ENCODE results near the gene TMEM51. TPM values are rescaled to one million over a fixed set of nuclear protein-coding genes. Genes with fewer than 3 reads are reported as not detected.

The TMEM51 gene
- total and polyA plus RNA-seq, 4 donors, result 1.3 to 8.8 (median 4.6) TPM

GRCh38 chr1:15181564-15181963 lies 28.0 kb downstream of the TMEM51 start:
- H3K9me3 ChIP-seq (ENCODE audit: control insufficient read depth, low read length), result no peaks in the 10 kb centered on the region
- H3K4me1 ChIP-seq (ENCODE audit: control insufficient read depth in 1 of 2, insufficient read depth in 2 of 2, low read length in 2 of 2), result no peaks in the 10 kb centered on the region
- 78 to 85% methylated on average over 10 of the region's 10 CpGs for WGBS, 2 donors
- intact Hi-C loops (cut with DNase I), result no loop called here
- H3K27ac ChIP-seq (ENCODE audit: low read depth in 1 of 2, low read length in 2 of 2), result no peak overlapping the region
- DNase-seq (no peak), ATAC-seq (ENCODE audit: low FRiP score) (no peak)
- H3K36me3 ChIP-seq (ENCODE audit: control insufficient read depth in 1 of 2, insufficient read depth in 2 of 2, low read length in 1 of 2), result no peaks in the 10 kb centered on the region
- no peak overlapping the region for H3K4me3 ChIP-seq (ENCODE audit: low read length in 2 of 2)
- no peaks in the 10 kb centered on the region for H3K27me3 ChIP-seq (ENCODE audit: control insufficient read depth in 1 of 2, insufficient read depth in 2 of 2, low read length in 1 of 2)

- H3K4me3 ChIP-seq (ENCODE audit: low read length in 2 of 2), result no peak overlapping the region
- no peaks in the 10 kb centered on the region for H3K4me1 ChIP-seq (ENCODE audit: control insufficient read depth in 1 of 2, insufficient read depth in 2 of 2, low read length in 2 of 2)
- no peaks in the 10 kb centered on the region for H3K36me3 ChIP-seq (ENCODE audit: control insufficient read depth in 1 of 2, insufficient read depth in 2 of 2, low read length in 1 of 2)
- DNase-seq (no peak), ATAC-seq (ENCODE audit: low FRiP score) (no peak)
- H3K27ac ChIP-seq (ENCODE audit: low read depth in 1 of 2, low read length in 2 of 2), result no peak overlapping the region
- intact Hi-C loops (cut with DNase I), result no loop called here
- no peaks in the 10 kb centered on the region for H3K27me3 ChIP-seq (ENCODE audit: control insufficient read depth in 1 of 2, insufficient read depth in 2 of 2, low read length in 1 of 2)
- no peaks in the 10 kb centered on the region for H3K9me3 ChIP-seq (ENCODE audit: control insufficient read depth, low read length)
- 83 to 84% methylated on average over 8 of the region's 8 CpGs for WGBS, 2 donors
These were observed 31.1 kb downstream of the TMEM51 start for GRCh38 chr1:15184436-15185241.

GRCh38 chr1:15185617-15186016 lies 32.1 kb downstream of the TMEM51 start:
- intact Hi-C loops (cut with DNase I), result no loop called here
- H3K4me1 ChIP-seq (ENCODE audit: control insufficient read depth in 1 of 2, insufficient read depth in 2 of 2, low read length in 2 of 2), result no peaks in the 10 kb centered on the region
- H3K9me3 ChIP-seq (ENCODE audit: control insufficient read depth, low read length), result no peaks in the 10 kb centered on the region
- no peak overlapping the region for H3K4me3 ChIP-seq (ENCODE audit: low read length in 2 of 2)
- no peak for ATAC-seq (ENCODE audit: low FRiP score)
- H3K27me3 ChIP-seq (ENCODE audit: control insufficient read depth in 1 of 2, insufficient read depth in 2 of 2, low read length in 1 of 2), result no peaks in the 10 kb centered on the region
- H3K27ac ChIP-seq (ENCODE audit: low read depth in 1 of 2, low read length in 2 of 2), result no peak overlapping the region
- no peak for DNase-seq
- no peaks in the 10 kb centered on the region for H3K36me3 ChIP-seq (ENCODE audit: control insufficient read depth in 1 of 2, insufficient read depth in 2 of 2, low read length in 1 of 2)
- 62 to 66% methylated on average over 3 of the region's 3 CpGs for WGBS, 2 donors

- Histone ChIP-seq H3K27ac (ENCODE audit: low read depth in 1 of 2, low read length in 2 of 2) (no peak overlapping the region), H3K4me3 (ENCODE audit: low read length in 2 of 2) (no peak overlapping the region), H3K9me3 (ENCODE audit: control insufficient read depth, low read length) (no peaks in the 10 kb centered on the region), H3K4me1 (ENCODE audit: control insufficient read depth in 1 of 2, insufficient read depth in 2 of 2, low read length in 2 of 2) (no peaks in the 10 kb centered on the region), H3K27me3 (ENCODE audit: control insufficient read depth in 1 of 2, insufficient read depth in 2 of 2, low read length in 1 of 2) (no peaks in the 10 kb centered on the region), H3K36me3 (ENCODE audit: control insufficient read depth in 1 of 2, insufficient read depth in 2 of 2, low read length in 1 of 2) (no peaks in the 10 kb centered on the region)
- intact Hi-C loops (cut with DNase I), result no loop called here
- WGBS, 2 donors, result 76 to 81% methylated on average over 6 of the region's 6 CpGs
- DNase-seq (no peak), ATAC-seq (ENCODE audit: low FRiP score) (no peak)
These were observed 32.7 kb downstream of the TMEM51 start for GRCh38 chr1:15186073-15186845.

- intact Hi-C loops (cut with DNase I), result no loop called here
- Histone ChIP-seq H3K4me1 (ENCODE audit: control insufficient read depth in 1 of 2, insufficient read depth in 2 of 2, low read length in 2 of 2) (no peaks in the 10 kb centered on the region), H3K4me3 (ENCODE audit: low read length in 2 of 2) (no peak overlapping the region), H3K27me3 (ENCODE audit: control insufficient read depth in 1 of 2, insufficient read depth in 2 of 2, low read length in 1 of 2) (no peaks in the 10 kb centered on the region), H3K27ac (ENCODE audit: low read depth in 1 of 2, low read length in 2 of 2) (no peak overlapping the region), H3K36me3 (ENCODE audit: control insufficient read depth in 1 of 2, insufficient read depth in 2 of 2, low read length in 1 of 2) (no peaks in the 10 kb centered on the region), H3K9me3 (ENCODE audit: control insufficient read depth, low read length) (no peaks in the 10 kb centered on the region)
- DNase-seq (no peak), ATAC-seq (ENCODE audit: low FRiP score) (no peak)
- 66 to 72% methylated on average over 5 to 6 of the region's 6 CpGs for WGBS, 2 donors
These were observed 33.3 kb downstream of the TMEM51 start for GRCh38 chr1:15186846-15187151.

GRCh38 chr1:15187175-15188129 lies 33.9 kb downstream of the TMEM51 start:
- H3K4me3 ChIP-seq (ENCODE audit: low read length in 2 of 2), result no peak overlapping the region
- no peak for DNase-seq
- no peaks in the 10 kb centered on the region for H3K9me3 ChIP-seq (ENCODE audit: control insufficient read depth, low read length)
- WGBS, 2 donors, result 63 to 83% methylated on average over 14 to 15 of the region's 15 CpGs
- intact Hi-C loops (cut with DNase I), result no loop called here
- no peak for ATAC-seq (ENCODE audit: low FRiP score)
- no peaks in the 10 kb centered on the region for H3K36me3 ChIP-seq (ENCODE audit: control insufficient read depth in 1 of 2, insufficient read depth in 2 of 2, low read length in 1 of 2)
- no peaks in the 10 kb centered on the region for H3K4me1 ChIP-seq (ENCODE audit: control insufficient read depth in 1 of 2, insufficient read depth in 2 of 2, low read length in 2 of 2)
- H3K27ac ChIP-seq (ENCODE audit: low read depth in 1 of 2, low read length in 2 of 2), result no peak overlapping the region
- H3K27me3 ChIP-seq (ENCODE audit: control insufficient read depth in 1 of 2, insufficient read depth in 2 of 2, low read length in 1 of 2), result no peaks in the 10 kb centered on the region

- no peaks in the 10 kb centered on the region for H3K4me1 ChIP-seq (ENCODE audit: control insufficient read depth in 1 of 2, insufficient read depth in 2 of 2, low read length in 2 of 2)
- WGBS, 2 donors, result 61 to 97% methylated on average over 4 of the region's 4 CpGs
- no peak overlapping the region for H3K4me3 ChIP-seq (ENCODE audit: low read length in 2 of 2)
- H3K36me3 ChIP-seq (ENCODE audit: control insufficient read depth in 1 of 2, insufficient read depth in 2 of 2, low read length in 1 of 2), result no peaks in the 10 kb centered on the region
- no peaks in the 10 kb centered on the region for H3K9me3 ChIP-seq (ENCODE audit: control insufficient read depth, low read length)
- peak in 1 of 2 donors; percentile 27 for DNase-seq
- intact Hi-C loops (cut with DNase I), result no loop called here
- H3K27me3 ChIP-seq (ENCODE audit: control insufficient read depth in 1 of 2, insufficient read depth in 2 of 2, low read length in 1 of 2), result no peaks in the 10 kb centered on the region
- ATAC-seq (ENCODE audit: low FRiP score), result no peak
- no peak overlapping the region for H3K27ac ChIP-seq (ENCODE audit: low read depth in 1 of 2, low read length in 2 of 2)
These were observed 34.6 kb downstream of the TMEM51 start for GRCh38 chr1:15188130-15188524.

- intact Hi-C loops (cut with DNase I), result no loop called here
- WGBS, 2 donors, result 87 to 95% methylated on average over 3 of the region's 3 CpGs
- DNase-seq (peak in 1 of 2 donors; percentile 9), ATAC-seq (ENCODE audit: low FRiP score) (no peak)
- Histone ChIP-seq H3K36me3 (ENCODE audit: control insufficient read depth in 1 of 2, insufficient read depth in 2 of 2, low read length in 1 of 2) (no peaks in the 10 kb centered on the region), H3K27me3 (ENCODE audit: control insufficient read depth in 1 of 2, insufficient read depth in 2 of 2, low read length in 1 of 2) (no peaks in the 10 kb centered on the region), H3K9me3 (ENCODE audit: control insufficient read depth, low read length) (no peaks in the 10 kb centered on the region), H3K4me3 (ENCODE audit: low read length in 2 of 2) (no peak overlapping the region), H3K4me1 (ENCODE audit: control insufficient read depth in 1 of 2, insufficient read depth in 2 of 2, low read length in 2 of 2) (no peaks in the 10 kb centered on the region), H3K27ac (ENCODE audit: low read depth in 1 of 2, low read length in 2 of 2) (no peak overlapping the region)
These were observed 35.1 kb downstream of the TMEM51 start for GRCh38 chr1:15188678-15189077.
